Gastrocnemius medialis (tissue), 4 donors: ENCODE measurements around the gene AMTN. TPM values are rescaled to one million over a fixed set of nuclear protein-coding genes. Genes with fewer than 3 reads are reported as not detected.

ENCODE experiments used
- ATAC-seq, 2 donors: fragments of 150-250 bp; one replicate each; pipeline ENCODE4 v1.9.1; 2016
- DNase-seq, 2 donors: peaks; one replicate each; pipeline ENCODE4 v3.0.0-alpha.2; 2019
- H3K27ac ChIP-seq, 4 donors: fragments of 200-600 bp; sonication (generic); 1 replicate in 1 of 4; 2 replicates in 3 of 4; pipeline ENCODE4 v1.5.1; 2016 to 2018; ENCODE audit warnings: mild to moderate bottlenecking in 2 of 4, moderate library complexity in 1 of 4
- H3K27me3 ChIP-seq, 3 donors: fragments of 200-600 bp; sonication (generic) in 2 of 3; 1 replicate in 1 of 3; 2 replicates in 2 of 3; pipeline versions ENCODE4 v1.5.1 to v1.6.0; 2016 to 2019; ENCODE audit warnings: mild to moderate bottlenecking in 1 of 3, moderate library complexity in 1 of 3
- H3K36me3 ChIP-seq, 2 donors: fragments of 200-600 bp; sonication (generic) in 1 of 2; one replicate each; pipeline ENCODE4 v1.5.1; 2017 to 2018
- H3K4me1 ChIP-seq, 2 donors: fragments of 200-600 bp; sonication (generic) in 1 of 2; one replicate each; pipeline ENCODE4 v1.5.1; 2016 to 2017; ENCODE audit warnings: mild to moderate bottlenecking in 2 of 2
- H3K4me3 ChIP-seq, 4 donors: fragments of 200-600 bp; sonication (generic) in 3 of 4; 1 replicate in 1 of 4; 2 replicates in 3 of 4; pipeline ENCODE4 v1.5.1; 2016 to 2019; ENCODE audit warnings: mild to moderate bottlenecking in 2 of 4
- H3K9me3 ChIP-seq, 3 donors: fragments of 200-600 bp; sonication (generic) in 2 of 3; 1 replicate in 1 of 3; 2 replicates in 2 of 3; pipeline ENCODE4 v1.5.1; 2016 to 2019
- CTCF ChIP-seq, 5 experiments: fragments of 450-650 bp in 3 of 5; fragments of 200-600 bp in 2 of 5; sonication (generic) in 2 of 5; IDR thresholded peaks in 4 of 5; conservative IDR thresholded peaks in 1 of 5; 1 replicate in 4 of 5; 2 replicates in 1 of 5; pipeline ENCODE4 v1.5.1; 2016 to 2019; ENCODE audit warnings: antibody characterized with exemption in 5 of 5, mild to moderate bottlenecking in 3 of 5, moderate library complexity in 3 of 5
- POLR2A ChIP-seq, 2 donors: fragments of 450-650 bp; IDR thresholded peaks; one replicate each; pipeline ENCODE4 v1.6.1; 2017; ENCODE audit warnings: antibody characterized with exemption in 2 of 2, mild to moderate bottlenecking in 2 of 2, moderate library complexity in 2 of 2
- in situ Hi-C, 4 donors: fragments of 200-750 bp; cut with MboI; loops; one replicate each; pipeline versions ENCODE4 v1.15.0 to v1.8.0; 2017; ENCODE audit warnings: low sequenced_read_pairs in 4 of 4
- intact Hi-C: fragments of 100-400 bp; cut with DNase I; formaldehyde crosslinking; loops from one replicate; pipeline ENCODE4 v1.15.1; 2023; ENCODE audit warnings: low total_unique reads
- total RNA-seq, 4 donors: library from RNA; depleted of rRNA; stranded (reverse); fragments of >200 nt; gene quantifications; one replicate each; pipeline versions ENCODE4 v1.1.0 to v1.2.3, GENCODE V29; 2016

Gene AMTN
- total RNA-seq, 4 donors from 2014 or later = not detected

GRCh38 chr4:70515367-70516250 is 2.8 kb upstream of the AMTN start:
- Histone ChIP-seq H3K9me3 (no peaks in the 10 kb centered on the region), H3K27me3 (no peaks in the 10 kb centered on the region), H3K4me1 (no peaks in the 10 kb centered on the region), H3K4me3 (no peak overlapping the region), H3K36me3 (no peaks in the 10 kb centered on the region), H3K27ac (no peak overlapping the region)
- TF ChIP-seq POLR2A (IDR thresholded peaks at IDR 0.05) (no peak), CTCF (IDR thresholded peaks at IDR 0.05 in 4 of 5, conservative IDR thresholded peaks at IDR 0.05 in 1 of 5) (no peak)
- intact Hi-C loops = no loop called here
- ATAC-seq (no peak), DNase-seq (no peak)
- in situ Hi-C loops = no loop called here

GRCh38 chr4:70518716-70519115 is 347 bp downstream of the AMTN start:
- Histone ChIP-seq H3K27ac (no peak overlapping the region), H3K36me3 (no peaks in the 10 kb centered on the region), H3K4me3 (no peak overlapping the region), H3K4me1 (no peaks in the 10 kb centered on the region), H3K9me3 (no peaks in the 10 kb centered on the region), H3K27me3 (no peaks in the 10 kb centered on the region)
- in situ Hi-C loops (no loop called here), intact Hi-C loops (no loop called here)
- TF ChIP-seq CTCF (IDR thresholded peaks at IDR 0.05 in 4 of 5, conservative IDR thresholded peaks at IDR 0.05 in 1 of 5) = no peak
- no peak for TF ChIP-seq POLR2A (IDR thresholded peaks at IDR 0.05)
- no peak for DNase-seq
- ATAC-seq = no peak

- in situ Hi-C loops (no loop called here), intact Hi-C loops (no loop called here)
- no peaks in the 10 kb centered on the region for H3K4me1 ChIP-seq
- TF ChIP-seq CTCF (IDR thresholded peaks at IDR 0.05 in 4 of 5, conservative IDR thresholded peaks at IDR 0.05 in 1 of 5) (no peak), POLR2A (IDR thresholded peaks at IDR 0.05) (no peak)
- H3K27me3 ChIP-seq = no peaks in the 10 kb centered on the region
- no peak for DNase-seq
- no peak for ATAC-seq
- no peak overlapping the region for H3K4me3 ChIP-seq
- H3K9me3 ChIP-seq = no peaks in the 10 kb centered on the region
- H3K36me3 ChIP-seq = no peaks in the 10 kb centered on the region
- no peak overlapping the region for H3K27ac ChIP-seq
These were observed 4.3 kb downstream of the AMTN start for GRCh38 chr4:70522626-70523025.

GRCh38 chr4:70530997-70531396 is 12.6 kb downstream of the AMTN start:
- intact Hi-C loops = no loop called here

More at GRCh38 chr4:70530997-70531396, 12.6 kb downstream of the AMTN start:
- H3K4me1 ChIP-seq = no peaks in the 10 kb centered on the region
- H3K4me3 ChIP-seq = no peak overlapping the region
- TF ChIP-seq POLR2A (IDR thresholded peaks at IDR 0.05) (no peak), CTCF (IDR thresholded peaks at IDR 0.05 in 4 of 5, conservative IDR thresholded peaks at IDR 0.05 in 1 of 5) (no peak)
- in situ Hi-C loops = no loop called here
- H3K27me3 ChIP-seq = no peaks in the 10 kb centered on the region
- no peak for ATAC-seq
- H3K36me3 ChIP-seq = no peaks in the 10 kb centered on the region
- no peaks in the 10 kb centered on the region for H3K9me3 ChIP-seq
- H3K27ac ChIP-seq = no peak overlapping the region
- no peak for DNase-seq
